Calu3 (cell line): ENCODE results near the gene RGS14. TPM values are rescaled to one million over a fixed set of nuclear protein-coding genes. Genes with fewer than 3 reads are reported as not detected.

ENCODE experiments used
- BruUV-seq: library from RNA; stranded (reverse); fragments of 400-500 nt; replicated peaks from 2 replicates; lab custom pipeline; 2021; lab: Mats Ljungman, UMichigan
- CTCF ChIA-PET: fragments of 300-600 bp; sonication (Branson Sonifier 250); formaldehyde crosslinking; loops from one replicate; lab custom pipeline; 2022; ENCODE audit warnings: antibody characterized with exemption; lab: Charles Lee
- DNase-seq: peaks from one replicate; pipeline ENCODE4 v3.0.0; 2022
- H3K27ac Mint-ChIP-seq: one replicate; pipeline ENCODE4 v1.8.0; 2022; ENCODE audit warnings: mixed read lengths; ENCODE audit not compliant: unreplicated experiment
- H3K27me3 Mint-ChIP-seq: one replicate; pipeline ENCODE4 v1.8.0; 2022; ENCODE audit warnings: mixed read lengths; ENCODE audit not compliant: unreplicated experiment
- H3K36me3 Mint-ChIP-seq: one replicate; pipeline ENCODE4 v1.8.0; 2022; ENCODE audit warnings: mild to moderate bottlenecking, moderate library complexity, mixed read lengths; ENCODE audit not compliant: insufficient read depth, unreplicated experiment
- H3K4me1 Mint-ChIP-seq: one replicate; pipeline ENCODE4 v1.8.0; 2022; ENCODE audit warnings: mild to moderate bottlenecking, low read depth, mixed read lengths; ENCODE audit not compliant: unreplicated experiment
- H3K4me3 Mint-ChIP-seq: one replicate; pipeline ENCODE4 v1.8.0; 2022; ENCODE audit warnings: mild to moderate bottlenecking, low read depth, moderate library complexity, mixed read lengths; ENCODE audit not compliant: unreplicated experiment
- H3K9me3 Mint-ChIP-seq: one replicate; pipeline ENCODE4 v1.8.0; 2022; ENCODE audit warnings: low read depth, mixed read lengths; ENCODE audit not compliant: unreplicated experiment
- CTCF ChIP-seq: fragments of 200-600 bp; IDR thresholded peaks from one replicate; pipeline ENCODE4 v1.8.0; 2022; ENCODE audit warnings: antibody characterized with exemption; ENCODE audit not compliant: unreplicated experiment
- intact Hi-C: fragments of 100-400 bp; cut with micrococcal nuclease; formaldehyde crosslinking; loops from one replicate; pipeline ENCODE4 v1.10.0; 2022; ENCODE audit not compliant: unreplicated experiment
- total RNA-seq: library from RNA; stranded (reverse); gene quantifications from 2 replicates; pipeline ENCODE4 v1.2.3, GENCODE V29; 2022

RGS14 gene
- total RNA-seq, 1 experiment from 2014 or later: 12.9 TPM

GRCh38 chr5:177333420-177334154 lies 24.1 kb upstream of the RGS14 start:
- no peaks in the 10 kb centered on the region for H3K27me3 Mint-ChIP-seq
- H3K27ac Mint-ChIP-seq: no peak overlapping the region
- intact Hi-C loops: no loop called here
- no TSS peak for BruUV-seq
- H3K4me1 Mint-ChIP-seq: peaks cover 15% of the 10 kb centered on the region
- CTCF ChIA-PET: no interaction called here
- no peak for DNase-seq
- TF ChIP-seq CTCF: no peak
- H3K4me3 Mint-ChIP-seq: no peak overlapping the region
- peaks cover 81% of the 10 kb centered on the region for H3K36me3 Mint-ChIP-seq
- no peaks in the 10 kb centered on the region for H3K9me3 Mint-ChIP-seq

GRCh38 chr5:177334155-177334551 lies 23.6 kb upstream of the RGS14 start:
- CTCF ChIA-PET: no interaction called here
- Mint-ChIP-seq H3K27ac (no peak overlapping the region), H3K27me3 (no peaks in the 10 kb centered on the region), H3K36me3 (peaks cover 81% of the 10 kb centered on the region), H3K4me3 (no peak overlapping the region), H3K4me1 (peaks cover 19% of the 10 kb centered on the region), H3K9me3 (no peaks in the 10 kb centered on the region)
- intact Hi-C loops: no loop called here
- no peak for DNase-seq
- no TSS peak for BruUV-seq
- no peak for TF ChIP-seq CTCF

- Mint-ChIP-seq H3K4me1 (peaks cover 28% of the 10 kb centered on the region), H3K4me3 (no peak overlapping the region), H3K27me3 (no peaks in the 10 kb centered on the region), H3K9me3 (no peaks in the 10 kb centered on the region), H3K27ac (no peak overlapping the region), H3K36me3 (peaks cover 83% of the 10 kb centered on the region)
- intact Hi-C loops: no loop called here
- CTCF ChIA-PET: no interaction called here
- no peak for DNase-seq
- BruUV-seq: no TSS peak
- no peak for TF ChIP-seq CTCF
Observed at GRCh38 chr5:177334781-177335700, 22.7 kb upstream of the RGS14 start.

GRCh38 chr5:177335701-177336065 lies 22.0 kb upstream of the RGS14 start:
- no peak for DNase-seq
- Mint-ChIP-seq H3K36me3 (peaks cover 79% of the 10 kb centered on the region), H3K27me3 (no peaks in the 10 kb centered on the region), H3K4me1 (peaks cover 31% of the 10 kb centered on the region), H3K27ac (peak overlapping the region; percentile 19), H3K9me3 (no peaks in the 10 kb centered on the region), H3K4me3 (no peak overlapping the region)
- no TSS peak for BruUV-seq
- TF ChIP-seq CTCF: no peak
- intact Hi-C loops: no loop called here
- CTCF ChIA-PET: interaction anchor here (0.5 to 0.8 kb wide), 2 partner anchors 9 to 54 kb away, joined by 3 to 16 read pairs; no protein-coding TSS in a partner anchor
